DND-41 (cell line): ENCODE results near the gene GALNT18.

ENCODE experiments used
- ATAC-seq: fragments of 200-7000 bp; cut with Tn5 transposase; 3 replicates; pipeline ENCODE4 v1.9.1; 2021; ENCODE audit warnings: low read depth; ENCODE audit not compliant: insufficient read depth
- DNase-seq: peaks from one replicate; pipeline ENCODE4 v3.0.0-alpha.2; 2020
- H2AFZ ChIP-seq: 2 replicates; pipeline ENCODE4 v1.6.0; 2012; ENCODE audit warnings: low read depth, low read length
- H3K27ac ChIP-seq: 2 replicates; pipeline ENCODE4 v1.5.1; 2012; ENCODE audit warnings: low read length, inconsistent platforms
- H3K27me3 ChIP-seq: fragments of 200-600 bp; sonication (generic); 2 replicates; pipeline ENCODE4 v1.6.0; 2012; ENCODE audit warnings: low read length, mild to moderate bottlenecking, inconsistent platforms; ENCODE audit not compliant: insufficient read depth, poor library complexity
- H3K36me3 ChIP-seq: 2 replicates; pipeline ENCODE4 v1.5.1; 2012; ENCODE audit warnings: low read length, inconsistent platforms; ENCODE audit not compliant: insufficient read depth
- H3K4me1 ChIP-seq: 2 replicates; pipeline ENCODE4 v1.5.1; 2012; ENCODE audit warnings: mild to moderate bottlenecking, low read length; ENCODE audit not compliant: insufficient read depth
- H3K4me2 ChIP-seq: 2 replicates; pipeline ENCODE4 v1.6.0; 2012; ENCODE audit warnings: mild to moderate bottlenecking, moderate library complexity, low read length, inconsistent platforms; ENCODE audit not compliant: insufficient read depth
- H3K4me3 ChIP-seq, 2 experiments: fragments of 200-600 bp in 1 of 2; shearing (Covaris generic) in 1 of 2; 2 replicates each; pipeline ENCODE4 v1.5.1; 2012 to 2016; ENCODE audit warnings: inconsistent platforms in 2 of 2, low read length in 2 of 2, mild to moderate bottlenecking in 2 of 2, low read depth in 1 of 2, moderate library complexity in 1 of 2
- H3K79me2 ChIP-seq: 2 replicates; pipeline ENCODE4 v1.6.0; 2012; ENCODE audit warnings: low read length, inconsistent platforms; ENCODE audit not compliant: insufficient read depth
- H3K9ac ChIP-seq: 2 replicates; pipeline ENCODE4 v1.6.0; 2012; ENCODE audit warnings: low read depth, mild to moderate bottlenecking, inconsistent platforms, low read length, moderate library complexity
- H3K9me3 ChIP-seq: 2 replicates; pipeline ENCODE4 v1.5.1; 2012; ENCODE audit warnings: low read length, moderate library complexity, mild to moderate bottlenecking, inconsistent platforms; ENCODE audit not compliant: insufficient read depth, severe bottlenecking
- H4K20me1 ChIP-seq: 2 replicates; pipeline ENCODE4 v1.6.0; 2012; ENCODE audit warnings: low read length; ENCODE audit not compliant: insufficient read depth
- CTCF ChIP-seq: IDR thresholded peaks from 2 replicates; pipeline ENCODE4 v1.5.1; 2012; ENCODE audit warnings: borderline replicate concordance, low read length, moderate library complexity, mild to moderate bottlenecking; ENCODE audit not compliant: poor library complexity, severe bottlenecking; ENCODE audit errors: extremely low read depth
- EZH2 ChIP-seq: IDR thresholded peaks from 3 replicates; pipeline ENCODE4 v1.6.1; 2012; ENCODE audit warnings: borderline replicate concordance, low read depth, mild to moderate bottlenecking, moderate library complexity, low read length, inconsistent platforms; ENCODE audit not compliant: severe bottlenecking

The GALNT18 gene

GRCh38 chr11:11268706-11269105 lies 353.1 kb downstream of the GALNT18 start:
- Histone ChIP-seq H3K79me2 (no peaks in the 10 kb centered on the region), H3K36me3 (no peaks in the 10 kb centered on the region), H3K4me2 (no peak overlapping the region), H3K9ac (no peak overlapping the region), H3K4me1 (no peaks in the 10 kb centered on the region), H4K20me1 (no peaks in the 10 kb centered on the region; the same call in none of the 2 replicates), H3K4me3 (no peak overlapping the region), H3K9me3 (no peaks in the 10 kb centered on the region), H2AFZ (no peak overlapping the region), H3K27me3 (no peaks in the 10 kb centered on the region), H3K27ac (no peak overlapping the region)
- no peak for ATAC-seq
- no peak for DNase-seq
- no peak for TF ChIP-seq EZH2
- TF ChIP-seq CTCF: no peak

GRCh38 chr11:11268119-11268518 lies 353.7 kb downstream of the GALNT18 start:
- H2AFZ ChIP-seq: no peak overlapping the region
- H4K20me1 ChIP-seq: no peaks in the 10 kb centered on the region; the same call in none of the 2 replicates
- no peaks in the 10 kb centered on the region for H3K4me1 ChIP-seq
- no peak overlapping the region for H3K27ac ChIP-seq
- no peaks in the 10 kb centered on the region for H3K9me3 ChIP-seq
- no peak for TF ChIP-seq CTCF
- TF ChIP-seq EZH2: no peak
- H3K4me2 ChIP-seq: no peak overlapping the region
- ATAC-seq (no peak), DNase-seq (no peak)
- no peak overlapping the region for H3K4me3 ChIP-seq
- H3K79me2 ChIP-seq: no peaks in the 10 kb centered on the region
- H3K27me3 ChIP-seq: no peaks in the 10 kb centered on the region
- H3K36me3 ChIP-seq: no peaks in the 10 kb centered on the region
- H3K9ac ChIP-seq: no peak overlapping the region

GRCh38 chr11:11267312-11267711 lies 354.5 kb downstream of the GALNT18 start:
- no peaks in the 10 kb centered on the region for H3K27me3 ChIP-seq
- no peaks in the 10 kb centered on the region for H3K79me2 ChIP-seq
- H3K27ac ChIP-seq: no peak overlapping the region
- no peaks in the 10 kb centered on the region; the same call in none of the 2 replicates for H4K20me1 ChIP-seq
- H3K9ac ChIP-seq: no peak overlapping the region
- no peak for DNase-seq
- no peak overlapping the region for H3K4me2 ChIP-seq
- H3K36me3 ChIP-seq: no peaks in the 10 kb centered on the region
- no peak overlapping the region for H2AFZ ChIP-seq
- no peak for ATAC-seq
- no peak overlapping the region for H3K4me3 ChIP-seq
- no peaks in the 10 kb centered on the region for H3K4me1 ChIP-seq
- no peaks in the 10 kb centered on the region for H3K9me3 ChIP-seq
- no peak for TF ChIP-seq EZH2
- TF ChIP-seq CTCF: no peak

GRCh38 chr11:11265994-11266606 lies 355.7 kb downstream of the GALNT18 start:
- H3K9me3 ChIP-seq: no peaks in the 10 kb centered on the region
- TF ChIP-seq CTCF (peak; percentile 94), EZH2 (no peak)
- no peak overlapping the region for H3K9ac ChIP-seq
- no peak overlapping the region for H3K4me2 ChIP-seq
- H3K27me3 ChIP-seq: no peaks in the 10 kb centered on the region
- H2AFZ ChIP-seq: no peak overlapping the region
- H3K4me1 ChIP-seq: no peaks in the 10 kb centered on the region
- no peak overlapping the region for H3K27ac ChIP-seq
- H3K36me3 ChIP-seq: no peaks in the 10 kb centered on the region
- ATAC-seq (peak; percentile 89), DNase-seq (peak; percentile 63)
- H3K4me3 ChIP-seq: no peak overlapping the region
- H3K79me2 ChIP-seq: no peaks in the 10 kb centered on the region
- H4K20me1 ChIP-seq: no peaks in the 10 kb centered on the region; the same call in none of the 2 replicates
